WTC11 (cell line): ENCODE results near the gene ADAM17.
"Not testable (repeated sequence)": the region's sequence is repeated elsewhere in the genome, so short reads cannot be mapped to it uniquely, and the experiment has no call there.

Source experiments
- ATF6 ChIP-seq: sonication (generic); formaldehyde crosslinking; IDR thresholded peaks from 2 replicates; pipeline ENCODE4 v1.8.1; 2023; ENCODE audit warnings: mild to moderate bottlenecking, missing genetic modification reagents
- E2F4 ChIP-seq: sonication (generic); formaldehyde crosslinking; IDR thresholded peaks from 2 replicates; pipeline ENCODE4 v1.8.1; 2022; ENCODE audit warnings: low read depth, mild to moderate bottlenecking, moderate library complexity, missing genetic modification reagents, borderline replicate concordance
- ETV6 ChIP-seq: sonication (generic); formaldehyde crosslinking; IDR thresholded peaks from 2 replicates; pipeline ENCODE4 v1.8.1; 2022; ENCODE audit warnings: mild to moderate bottlenecking, missing genetic modification reagents
- HMGXB4 ChIP-seq: sonication (generic); formaldehyde crosslinking; IDR thresholded peaks from 2 replicates; pipeline ENCODE4 v1.8.1; 2023; ENCODE audit warnings: mild to moderate bottlenecking, moderate library complexity, missing genetic modification reagents
- OVOL2 ChIP-seq: fragments of 250-450 bp; sonication (Bioruptor Pico); IDR thresholded peaks from 2 replicates; pipeline ENCODE4 v1.9.0; 2021; ENCODE audit warnings: mild to moderate bottlenecking, borderline replicate concordance
- SMAD3 ChIP-seq: sonication (generic); formaldehyde crosslinking; IDR thresholded peaks from 2 replicates; pipeline ENCODE4 v1.8.0; 2022; ENCODE audit warnings: missing genetic modification reagents, mild to moderate bottlenecking, borderline replicate concordance
- SP1 ChIP-seq: sonication (generic); formaldehyde crosslinking; conservative IDR thresholded peaks from 2 replicates; pipeline ENCODE4 v1.8.1; 2022; ENCODE audit warnings: missing genetic modification reagents
- TF ChIP-seq, protein P1 (sequence below): fragments of 200-600 bp; IDR thresholded peaks from 2 replicates; pipeline ENCODE4 v1.8.0; 2022; ENCODE audit warnings: antibody characterized with exemption
- TF ChIP-seq, protein P2 (sequence below): sonication (generic); formaldehyde crosslinking; IDR thresholded peaks from 2 replicates; pipeline ENCODE4 v1.8.0; 2022; ENCODE audit warnings: mild to moderate bottlenecking, missing genetic modification reagents

DNA sequence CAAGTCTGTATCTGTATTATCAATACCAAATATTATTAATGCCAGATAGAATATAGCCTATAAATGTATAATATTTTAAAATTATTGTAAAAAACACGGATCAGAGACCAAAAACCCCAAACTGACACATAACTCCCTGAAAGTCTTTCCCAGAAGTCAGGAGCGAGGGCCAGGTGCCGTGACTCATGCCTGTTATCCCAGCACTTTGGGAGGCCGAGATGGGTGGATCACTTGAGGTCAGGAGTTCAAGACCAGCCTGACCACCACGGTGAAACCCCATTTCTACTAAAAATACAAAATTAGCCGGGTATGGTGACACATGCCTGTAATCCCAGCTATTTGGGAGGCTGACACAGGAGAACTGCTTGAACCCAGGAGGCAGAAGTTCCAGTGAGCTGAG lies 39.6 kb upstream of the ADAM17 start:
- TF ChIP-seq, protein P1, sequence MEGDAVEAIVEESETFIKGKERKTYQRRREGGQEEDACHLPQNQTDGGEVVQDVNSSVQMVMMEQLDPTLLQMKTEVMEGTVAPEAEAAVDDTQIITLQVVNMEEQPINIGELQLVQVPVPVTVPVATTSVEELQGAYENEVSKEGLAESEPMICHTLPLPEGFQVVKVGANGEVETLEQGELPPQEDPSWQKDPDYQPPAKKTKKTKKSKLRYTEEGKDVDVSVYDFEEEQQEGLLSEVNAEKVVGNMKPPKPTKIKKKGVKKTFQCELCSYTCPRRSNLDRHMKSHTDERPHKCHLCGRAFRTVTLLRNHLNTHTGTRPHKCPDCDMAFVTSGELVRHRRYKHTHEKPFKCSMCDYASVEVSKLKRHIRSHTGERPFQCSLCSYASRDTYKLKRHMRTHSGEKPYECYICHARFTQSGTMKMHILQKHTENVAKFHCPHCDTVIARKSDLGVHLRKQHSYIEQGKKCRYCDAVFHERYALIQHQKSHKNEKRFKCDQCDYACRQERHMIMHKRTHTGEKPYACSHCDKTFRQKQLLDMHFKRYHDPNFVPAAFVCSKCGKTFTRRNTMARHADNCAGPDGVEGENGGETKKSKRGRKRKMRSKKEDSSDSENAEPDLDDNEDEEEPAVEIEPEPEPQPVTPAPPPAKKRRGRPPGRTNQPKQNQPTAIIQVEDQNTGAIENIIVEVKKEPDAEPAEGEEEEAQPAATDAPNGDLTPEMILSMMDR: not testable (repeated sequence)
- not testable (repeated sequence) for TF ChIP-seq ETV6, ATF6, SP1, OVOL2, E2F4, SMAD3, HMGXB4 (CRISPR knock-in tag)
- TF ChIP-seq, protein P2, sequence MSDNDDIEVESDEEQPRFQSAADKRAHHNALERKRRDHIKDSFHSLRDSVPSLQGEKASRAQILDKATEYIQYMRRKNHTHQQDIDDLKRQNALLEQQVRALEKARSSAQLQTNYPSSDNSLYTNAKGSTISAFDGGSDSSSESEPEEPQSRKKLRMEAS: not testable (repeated sequence)
